ENCODE measurements around the gene MAP7D2. TPM values are rescaled to one million over a fixed set of nuclear protein-coding genes. Genes with fewer than 3 reads are reported as not detected.

Gene MAP7D2
- total and polyA plus RNA-seq, 2 of the 4 experiments (the other 2 are of a cell fraction), result 0.18 to 0.19 TPM

- Histone ChIP-seq H3K27ac (ENCODE audit: insufficient read depth, low read length) (no peak overlapping the region), H2BK120ac (ENCODE audit: low read depth, low read length) (no peak overlapping the region), H3K9me1 (ENCODE audit: insufficient read depth, low read length) (no peaks in the 10 kb centered on the region), H4K8ac (ENCODE audit: low read depth in 2 of 2, low read length in 2 of 2) (no peak overlapping the region), H3K4me3 (ENCODE audit: insufficient read depth, low read depth, low read length) (no peak overlapping the region), H3K4me2 (ENCODE audit: low read depth, low read length) (no peak overlapping the region), H2BK5ac (ENCODE audit: low read depth, low read length, poor library complexity, severe bottlenecking) (no peak overlapping the region), H4K20me1 (ENCODE audit: insufficient read depth, low read length) (no peaks in the 10 kb centered on the region), H2AK5ac (ENCODE audit: low read depth, low read length) (no peak overlapping the region), H4K91ac (ENCODE audit: insufficient read depth, low read depth, low read length) (no peak overlapping the region), H3K23ac (ENCODE audit: low read depth, low read length) (no peak overlapping the region), H3K4me1 (ENCODE audit: control insufficient read depth, insufficient read depth, low read length) (no peaks in the 10 kb centered on the region), H3K14ac (replicated peaks; ENCODE audit: low read depth, low read length) (no peak overlapping the region), H3K9me3 (ENCODE audit: control insufficient read depth, insufficient read depth, low read length) (no peaks in the 10 kb centered on the region), H4K5ac (ENCODE audit: low read depth, low read length) (no peak overlapping the region), H3K36me3 (ENCODE audit: control insufficient read depth, insufficient read depth, low read length) (no peaks in the 10 kb centered on the region), H3K27me3 (ENCODE audit: control insufficient read depth, insufficient read depth, low read length) (peaks cover 27% of the 10 kb centered on the region), H3K79me1 (ENCODE audit: low read depth in 1 of 2, low read length in 2 of 2) (no peaks in the 10 kb centered on the region), H2AFZ (replicated peaks; ENCODE audit: low read length, poor library complexity) (no peak overlapping the region), H3K18ac (ENCODE audit: low read depth, low read length) (no peak overlapping the region), H3K9ac (ENCODE audit: low read depth, low read length) (no peak overlapping the region), H2BK20ac (ENCODE audit: low read depth, low read length) (no peak overlapping the region), H2BK15ac (ENCODE audit: low read depth, low read length) (no peak overlapping the region), H3K4ac (ENCODE audit: low read depth, low read length) (no peak overlapping the region), H3K56ac (ENCODE audit: extremely low read depth, insufficient read depth, low read length) (no peak overlapping the region), H2AK9ac (replicated peaks; ENCODE audit: low read depth, low read length, poor library complexity) (peak overlapping the region; percentile 63)
- ATAC-seq (ENCODE audit: low read depth) (no peak), DNase-seq (no peak)
- BruUV-seq (replicated peaks), result no TSS peak
- TF ChIP-seq RAD21 (IDR thresholded peaks at IDR 0.05; ENCODE audit: low read length), result no peak
- TF ChIP-seq RCOR1 (IDR thresholded peaks at IDR 0.05; ENCODE audit: insufficient replicate concordance, low read length), result no peak
- TF ChIP-seq, protein P1, sequence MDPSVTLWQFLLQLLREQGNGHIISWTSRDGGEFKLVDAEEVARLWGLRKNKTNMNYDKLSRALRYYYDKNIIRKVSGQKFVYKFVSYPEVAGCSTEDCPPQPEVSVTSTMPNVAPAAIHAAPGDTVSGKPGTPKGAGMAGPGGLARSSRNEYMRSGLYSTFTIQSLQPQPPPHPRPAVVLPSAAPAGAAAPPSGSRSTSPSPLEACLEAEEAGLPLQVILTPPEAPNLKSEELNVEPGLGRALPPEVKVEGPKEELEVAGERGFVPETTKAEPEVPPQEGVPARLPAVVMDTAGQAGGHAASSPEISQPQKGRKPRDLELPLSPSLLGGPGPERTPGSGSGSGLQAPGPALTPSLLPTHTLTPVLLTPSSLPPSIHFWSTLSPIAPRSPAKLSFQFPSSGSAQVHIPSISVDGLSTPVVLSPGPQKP (IDR thresholded peaks at IDR 0.05; ENCODE audit: borderline replicate concordance, low read depth, low read length), result no peak
- TF ChIP-seq BHLHE40 (IDR thresholded peaks at IDR 0.05; ENCODE audit: low read depth, low read length), result no peak
- TF ChIP-seq, protein P2, sequence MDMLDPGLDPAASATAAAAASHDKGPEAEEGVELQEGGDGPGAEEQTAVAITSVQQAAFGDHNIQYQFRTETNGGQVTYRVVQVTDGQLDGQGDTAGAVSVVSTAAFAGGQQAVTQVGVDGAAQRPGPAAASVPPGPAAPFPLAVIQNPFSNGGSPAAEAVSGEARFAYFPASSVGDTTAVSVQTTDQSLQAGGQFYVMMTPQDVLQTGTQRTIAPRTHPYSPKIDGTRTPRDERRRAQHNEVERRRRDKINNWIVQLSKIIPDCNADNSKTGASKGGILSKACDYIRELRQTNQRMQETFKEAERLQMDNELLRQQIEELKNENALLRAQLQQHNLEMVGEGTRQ (IDR thresholded peaks at IDR 0.05; ENCODE audit: low read depth, low read length), result no peak
- TF ChIP-seq RFX5 (IDR thresholded peaks at IDR 0.05; ENCODE audit: low read depth, low read length), result no peak
- no peak for TF ChIP-seq CTCF (conservative IDR thresholded peaks at IDR 0.05; ENCODE audit: low read depth, low read length)
- ChIA-PET CTCF (no interaction called here), POLR2A (ENCODE audit: unreplicated experiment) (no interaction called here)
- in situ Hi-C loops (cut with MboI; ENCODE audit: low sequenced_read_pairs) (loop anchor here (25.0 kb wide), 2 partner anchors 524 to 1724 kb away; no protein-coding TSS in a partner anchor), dilution Hi-C loops (cut with HindIII; ENCODE audit: low sequenced_read_pairs, unreplicated experiment) (no loop called here), intact Hi-C loops (cut with micrococcal nuclease) (no loop called here)
- WGBS, 2 experiments (ENCODE audit: extremely low coverage in 2 of 2, insufficient read length in 1 of 2), result 83% methylated on average over 1 of the region's 10 CpGs; no CpG with 5 or more reads in 1 of the 2 experiments
Measured at GRCh38 chrX:20111271-20111670, 5.4 kb downstream of the MAP7D2 start.

Measured in IMR-90 (cell line).